ENCODE data around the gene NFXL1. TPM values are rescaled to one million over a fixed set of nuclear protein-coding genes. Genes with fewer than 3 reads are reported as not detected.

Gene NFXL1
- total and polyA plus RNA-seq, 2 donors (not counting 1 experiment from before 2014, with no cell fraction given) = 9.6 to 14.1 TPM

DNA sequence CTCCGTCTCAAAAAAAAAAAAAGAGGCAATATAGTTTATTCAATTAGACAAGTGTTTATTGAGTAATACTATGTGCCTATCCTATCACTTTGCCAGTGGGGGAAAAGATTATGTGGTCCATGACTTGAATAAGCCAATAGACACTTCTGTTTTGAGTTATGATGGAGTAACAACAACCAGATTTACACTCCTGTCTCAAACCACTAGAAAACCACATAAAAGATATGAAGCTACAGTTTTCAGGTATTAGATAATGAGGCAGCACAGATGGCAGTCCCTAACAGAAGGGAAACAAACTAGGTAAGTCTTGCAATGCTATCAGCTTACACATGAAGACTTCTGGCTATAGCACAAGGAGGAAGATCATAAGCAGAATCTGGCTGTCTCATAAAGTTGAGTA is 22.5 kb downstream of the NFXL1 start:
- Histone ChIP-seq H3K27ac (ENCODE audit: insufficient read depth, low read length) (no peak overlapping the region), H3K4me3 (replicated peaks in 1 of 4; ENCODE audit: control extremely low read depth in 1 of 4, insufficient read depth in 1 of 4, low read depth in 3 of 4, low read length in 4 of 4) (no peak overlapping the region), H3K27me3 (ENCODE audit: control insufficient read depth, insufficient read depth, low read length) (no peaks in the 10 kb centered on the region), H2AFZ (ENCODE audit: low read length) (no peak overlapping the region), H3K36me3 (ENCODE audit: control insufficient read depth, insufficient read depth, low read length) (peaks cover 7% of the 10 kb centered on the region), H3K9me3 (ENCODE audit: control insufficient read depth, insufficient read depth, low read depth, low read length) (no peaks in the 10 kb centered on the region), H3K9ac (ENCODE audit: insufficient read depth, low read length) (no peak overlapping the region), H3K79me2 (ENCODE audit: control insufficient read depth, insufficient read depth, low read length) (no peaks in the 10 kb centered on the region), H4K20me1 (ENCODE audit: control insufficient read depth, extremely low read depth, insufficient read depth, low read length) (no peaks in the 10 kb centered on the region), H3K4me2 (ENCODE audit: extremely low read depth, insufficient read depth, low read length) (no peak overlapping the region), H3K4me1 (ENCODE audit: control insufficient read depth, extremely low read depth, insufficient read depth, low read length) (no peaks in the 10 kb centered on the region)
- no peak for DNase-seq (ENCODE audit: low read depth in 2 of 2)
- TF ChIP-seq EZH2 (IDR thresholded peaks at IDR 0.05; ENCODE audit: low read length, missing control alignments) (no peak), CTCF (conservative IDR thresholded peaks at IDR 0.05 in 1 of 2, IDR thresholded peaks at IDR 0.05 in 1 of 2; ENCODE audit: low read depth in 1 of 2, low read length in 2 of 2) (no peak)

GRCh38 chr4:47882228-47882627 is 32.2 kb downstream of the NFXL1 start:
- Histone ChIP-seq H3K36me3 (ENCODE audit: control insufficient read depth, insufficient read depth, low read length) (peaks cover 3% of the 10 kb centered on the region), H3K4me2 (ENCODE audit: extremely low read depth, insufficient read depth, low read length) (no peak overlapping the region), H3K79me2 (ENCODE audit: control insufficient read depth, insufficient read depth, low read length) (no peaks in the 10 kb centered on the region), H3K27me3 (ENCODE audit: control insufficient read depth, insufficient read depth, low read length) (no peaks in the 10 kb centered on the region), H3K4me1 (ENCODE audit: control insufficient read depth, extremely low read depth, insufficient read depth, low read length) (no peaks in the 10 kb centered on the region), H3K4me3 (replicated peaks in 1 of 4; ENCODE audit: control extremely low read depth in 1 of 4, insufficient read depth in 1 of 4, low read depth in 3 of 4, low read length in 4 of 4) (no peak overlapping the region), H2AFZ (ENCODE audit: low read length) (no peak overlapping the region), H3K9ac (ENCODE audit: insufficient read depth, low read length) (no peak overlapping the region), H3K27ac (ENCODE audit: insufficient read depth, low read length) (no peak overlapping the region), H4K20me1 (ENCODE audit: control insufficient read depth, extremely low read depth, insufficient read depth, low read length) (no peaks in the 10 kb centered on the region), H3K9me3 (ENCODE audit: control insufficient read depth, insufficient read depth, low read depth, low read length) (no peaks in the 10 kb centered on the region)
- DNase-seq (ENCODE audit: low read depth in 2 of 2) = peak in 1 of 2 donors; percentile 21
- TF ChIP-seq CTCF (conservative IDR thresholded peaks at IDR 0.05 in 1 of 2, IDR thresholded peaks at IDR 0.05 in 1 of 2; ENCODE audit: low read depth in 1 of 2, low read length in 2 of 2) (no peak), EZH2 (IDR thresholded peaks at IDR 0.05; ENCODE audit: low read length, missing control alignments) (no peak)

DNA sequence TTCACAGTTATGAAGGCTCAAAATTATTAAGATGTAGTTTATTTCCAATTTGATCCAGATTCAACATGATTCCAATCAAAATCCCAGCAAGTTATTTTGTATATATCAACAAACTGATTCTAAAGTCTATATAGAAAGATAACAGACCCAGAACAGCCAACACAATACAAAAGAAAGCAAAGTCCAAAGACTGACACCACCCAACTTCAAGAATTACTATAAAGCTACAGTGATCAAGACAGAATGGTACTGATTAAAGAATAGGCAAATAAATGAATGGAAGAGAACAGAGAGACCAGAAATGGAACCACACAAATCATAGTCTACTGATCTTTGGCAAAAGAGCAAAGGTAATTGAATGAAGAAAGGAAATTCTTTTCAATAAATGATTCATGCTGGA is 34.9 kb downstream of the NFXL1 start:
- no peaks in the 10 kb centered on the region for H3K79me2 ChIP-seq (ENCODE audit: control insufficient read depth, insufficient read depth, low read length)
- no peak overlapping the region for H3K4me2 ChIP-seq (ENCODE audit: extremely low read depth, insufficient read depth, low read length)

More for the DNA sequence above, 34.9 kb downstream of the NFXL1 start:
- H2AFZ ChIP-seq (ENCODE audit: low read length) = no peak overlapping the region
- H3K4me1 ChIP-seq (ENCODE audit: control insufficient read depth, extremely low read depth, insufficient read depth, low read length) = no peaks in the 10 kb centered on the region
- peaks cover 4% of the 10 kb centered on the region for H3K36me3 ChIP-seq (ENCODE audit: control insufficient read depth, insufficient read depth, low read length)
- no peak for TF ChIP-seq EZH2 (IDR thresholded peaks at IDR 0.05; ENCODE audit: low read length, missing control alignments)
- no peak for TF ChIP-seq CTCF (conservative IDR thresholded peaks at IDR 0.05 in 1 of 2, IDR thresholded peaks at IDR 0.05 in 1 of 2; ENCODE audit: low read depth in 1 of 2, low read length in 2 of 2)
- no peak overlapping the region for H3K9ac ChIP-seq (ENCODE audit: insufficient read depth, low read length)
- H3K27ac ChIP-seq (ENCODE audit: insufficient read depth, low read length) = no peak overlapping the region
- no peaks in the 10 kb centered on the region for H3K27me3 ChIP-seq (ENCODE audit: control insufficient read depth, insufficient read depth, low read length)
- no peaks in the 10 kb centered on the region for H4K20me1 ChIP-seq (ENCODE audit: control insufficient read depth, extremely low read depth, insufficient read depth, low read length)
- H3K4me3 ChIP-seq (replicated peaks in 1 of 4; ENCODE audit: control extremely low read depth in 1 of 4, insufficient read depth in 1 of 4, low read depth in 3 of 4, low read length in 4 of 4) = no peak overlapping the region
- no peak for DNase-seq (ENCODE audit: low read depth in 2 of 2)
- H3K9me3 ChIP-seq (ENCODE audit: control insufficient read depth, insufficient read depth, low read depth, low read length) = no peaks in the 10 kb centered on the region
